Measurements from ENCODE around the gene ZNF362. TPM values are rescaled to one million over a fixed set of nuclear protein-coding genes. Genes with fewer than 3 reads are reported as not detected.

The ZNF362 gene
- total and polyA plus RNA-seq, 2 of the 13 experiments (the other 11 are each of a cell fraction or from before 2014, with no cell fraction given) = 8.3 to 14.2 TPM

DNA sequence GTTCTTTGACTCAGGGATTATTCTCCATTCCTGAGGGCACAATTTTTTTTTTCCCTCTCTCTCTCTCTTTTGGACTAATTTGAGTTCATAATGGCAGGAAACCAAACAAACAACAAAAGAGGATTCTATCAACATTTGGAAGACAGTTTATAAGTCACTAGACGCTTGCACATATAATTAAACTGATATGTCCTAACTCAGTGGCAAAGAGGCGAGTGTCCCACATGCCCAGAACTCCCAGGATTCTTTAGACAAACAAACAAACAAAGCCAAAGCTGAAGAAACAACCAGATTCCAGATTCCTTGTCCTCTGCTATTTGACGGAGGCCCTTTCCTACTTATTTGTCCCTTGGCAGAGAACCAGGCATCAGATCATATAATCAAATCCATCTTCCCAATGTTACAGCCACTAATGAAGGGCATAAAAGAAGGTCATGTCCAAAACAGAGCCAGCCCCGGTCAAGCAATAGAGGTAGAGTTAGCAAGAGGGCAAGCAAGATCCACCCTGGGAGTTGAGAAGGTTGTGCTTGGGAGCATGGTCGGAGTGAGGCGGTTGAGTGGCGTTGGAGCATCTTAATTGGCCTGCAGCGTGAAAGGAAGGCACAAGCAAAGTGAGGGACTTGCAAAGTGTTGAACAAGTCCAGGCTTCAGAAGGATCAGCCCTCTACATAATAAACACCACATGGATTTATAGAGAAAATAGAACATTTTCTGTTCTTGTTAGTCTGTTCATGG, 30.3 kb downstream of the ZNF362 start:
- no peaks in the 10 kb centered on the region for H4K20me1 ChIP-seq (ENCODE audit: insufficient read depth, low read length)
- no peak overlapping the region for H3K4me2 ChIP-seq (ENCODE audit: low read depth, low read length)
- ATAC-seq (no peak), DNase-seq (ENCODE audit: low spot score) (no peak), FAIRE-seq (no peak)
- H3K79me2 ChIP-seq (ENCODE audit: insufficient read depth, low read length) = no peaks in the 10 kb centered on the region
- intact Hi-C loops (cut with micrococcal nuclease; ENCODE audit: unreplicated experiment) (no loop called here), in situ Hi-C loops (cut with HindIII; ENCODE audit: extremely low pct_ligation_motif_present, low pct_unique_long_range_greater_than_20kb) (no loop called here)
- no peak for TF ChIP-seq ZNF841 (CRISPR knock-in tag; IDR thresholded peaks at IDR 0.05; ENCODE audit: borderline replicate concordance)
- TF ChIP-seq JUND (CRISPR knock-in tag; IDR thresholded peaks at IDR 0.05) = no peak
- no peak overlapping the region for H3K27ac ChIP-seq (ENCODE audit: extremely low read length, insufficient read depth, low read length)
- ChIA-PET CTCF (ENCODE audit: low intra/inter-chr PET ratio, low total read pairs) (no interaction called here), POLR2A (no interaction called here)
- H3K9ac ChIP-seq (ENCODE audit: insufficient read depth, low read depth, low read length) = no peak overlapping the region
- WGBS (ENCODE audit: low lambda C conversion rate) = 97% methylated on average over 8 of the region's 8 CpGs
- peaks cover 9 to 33% of the 10 kb centered on the region in 2 experiments for H3K36me3 ChIP-seq (replicated peaks in 1 of 2; ENCODE audit: control insufficient read depth in 1 of 2, insufficient read depth in 2 of 2, low read length in 2 of 2)
- H3K4me3 ChIP-seq (replicated peaks in 1 of 3; ENCODE audit: insufficient read depth in 1 of 3, low read depth in 2 of 3, low read length in 3 of 3) = no peak overlapping the region
- no peaks in the 10 kb centered on the region; the same call in 1 of the 2 replicates for H3K4me1 ChIP-seq (ENCODE audit: insufficient read depth, low read length)
- no peaks in the 10 kb centered on the region for H3K27me3 ChIP-seq (ENCODE audit: control insufficient read depth in 1 of 2, insufficient read depth in 2 of 2, low read length in 2 of 2)
- H2AFZ ChIP-seq (ENCODE audit: low read length) = no peak overlapping the region
- no TSS peak for BruUV-seq (replicated peaks)
- no peaks in the 10 kb centered on the region for H3K9me3 ChIP-seq (ENCODE audit: low read length)

DNA sequence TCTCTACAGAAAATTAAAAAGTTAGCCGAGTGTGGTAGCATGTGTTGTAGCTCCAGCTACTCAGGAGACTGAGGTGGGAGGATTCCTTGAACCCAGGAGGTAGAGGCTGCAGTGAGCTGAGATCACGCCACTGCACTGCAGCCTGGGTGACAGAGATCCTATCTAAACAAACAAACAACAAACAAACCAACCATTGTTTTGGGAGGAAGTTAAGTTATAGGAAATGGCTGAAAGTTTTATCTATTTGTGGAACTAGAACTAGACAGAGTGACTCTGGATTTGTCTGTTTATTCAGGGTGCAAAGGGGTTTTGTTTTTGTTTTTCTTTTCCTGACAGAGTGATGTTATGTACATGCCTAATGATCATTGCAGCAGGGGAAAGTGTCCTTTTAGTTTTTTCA, 31.0 kb downstream of the ZNF362 start:
- ATAC-seq = no peak
- no peaks in the 10 kb centered on the region; the same call in 1 of the 2 replicates for H3K4me1 ChIP-seq (ENCODE audit: insufficient read depth, low read length)
- H3K9me3 ChIP-seq (ENCODE audit: low read length) = no peaks in the 10 kb centered on the region
- H4K20me1 ChIP-seq (ENCODE audit: insufficient read depth, low read length) = no peaks in the 10 kb centered on the region
- intact Hi-C loops (cut with micrococcal nuclease; ENCODE audit: unreplicated experiment) = no loop called here
- no peak overlapping the region for H3K27ac ChIP-seq (ENCODE audit: extremely low read length, insufficient read depth, low read length)
- no peak for DNase-seq (ENCODE audit: low spot score)
- H3K36me3 ChIP-seq (replicated peaks in 1 of 2; ENCODE audit: control insufficient read depth in 1 of 2, insufficient read depth in 2 of 2, low read length in 2 of 2) = peaks cover 5 to 28% of the 10 kb centered on the region in 2 experiments; a peak in 4 of 5 replicates
- in situ Hi-C loops (cut with HindIII; ENCODE audit: extremely low pct_ligation_motif_present, low pct_unique_long_range_greater_than_20kb) = no loop called here
- POLR2A ChIA-PET = no interaction called here
- H3K4me2 ChIP-seq (ENCODE audit: low read depth, low read length) = no peak overlapping the region
- WGBS (ENCODE audit: low lambda C conversion rate) = 87% methylated on average over 2 of the region's 2 CpGs
- H3K27me3 ChIP-seq (ENCODE audit: control insufficient read depth in 1 of 2, insufficient read depth in 2 of 2, low read length in 2 of 2) = no peaks in the 10 kb centered on the region
- H3K4me3 ChIP-seq (replicated peaks in 1 of 3; ENCODE audit: insufficient read depth in 1 of 3, low read depth in 2 of 3, low read length in 3 of 3) = no peak overlapping the region
- no peak overlapping the region for H2AFZ ChIP-seq (ENCODE audit: low read length)
- FAIRE-seq = no peak
- CTCF ChIA-PET (ENCODE audit: low intra/inter-chr PET ratio, low total read pairs) = no interaction called here
- BruUV-seq (replicated peaks) = no TSS peak
- no peaks in the 10 kb centered on the region for H3K79me2 ChIP-seq (ENCODE audit: insufficient read depth, low read length)
- H3K9ac ChIP-seq (ENCODE audit: insufficient read depth, low read depth, low read length) = no peak overlapping the region
- TF ChIP-seq, protein P1, sequence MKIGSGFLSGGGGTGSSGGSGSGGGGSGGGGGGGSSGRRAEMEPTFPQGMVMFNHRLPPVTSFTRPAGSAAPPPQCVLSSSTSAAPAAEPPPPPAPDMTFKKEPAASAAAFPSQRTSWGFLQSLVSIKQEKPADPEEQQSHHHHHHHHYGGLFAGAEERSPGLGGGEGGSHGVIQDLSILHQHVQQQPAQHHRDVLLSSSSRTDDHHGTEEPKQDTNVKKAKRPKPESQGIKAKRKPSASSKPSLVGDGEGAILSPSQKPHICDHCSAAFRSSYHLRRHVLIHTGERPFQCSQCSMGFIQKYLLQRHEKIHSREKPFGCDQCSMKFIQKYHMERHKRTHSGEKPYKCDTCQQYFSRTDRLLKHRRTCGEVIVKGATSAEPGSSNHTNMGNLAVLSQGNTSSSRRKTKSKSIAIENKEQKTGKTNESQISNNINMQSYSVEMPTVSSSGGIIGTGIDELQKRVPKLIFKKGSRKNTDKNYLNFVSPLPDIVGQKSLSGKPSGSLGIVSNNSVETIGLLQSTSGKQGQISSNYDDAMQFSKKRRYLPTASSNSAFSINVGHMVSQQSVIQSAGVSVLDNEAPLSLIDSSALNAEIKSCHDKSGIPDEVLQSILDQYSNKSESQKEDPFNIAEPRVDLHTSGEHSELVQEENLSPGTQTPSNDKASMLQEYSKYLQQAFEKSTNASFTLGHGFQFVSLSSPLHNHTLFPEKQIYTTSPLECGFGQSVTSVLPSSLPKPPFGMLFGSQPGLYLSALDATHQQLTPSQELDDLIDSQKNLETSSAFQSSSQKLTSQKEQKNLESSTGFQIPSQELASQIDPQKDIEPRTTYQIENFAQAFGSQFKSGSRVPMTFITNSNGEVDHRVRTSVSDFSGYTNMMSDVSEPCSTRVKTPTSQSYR (CRISPR knock-in tag; IDR thresholded peaks at IDR 0.05; ENCODE audit: borderline replicate concordance) = no peak
- TF ChIP-seq MAZ (IDR thresholded peaks at IDR 0.05; ENCODE audit: borderline replicate concordance, low read depth, low read length) (no peak), MAZ (CRISPR knock-in tag; IDR thresholded peaks at IDR 0.05; ENCODE audit: low read depth) (no peak), USF2 (IDR thresholded peaks at IDR 0.05; ENCODE audit: low read depth, low read length) (no peak), USF2 (CRISPR knock-in tag; IDR thresholded peaks at IDR 0.05; ENCODE audit: borderline replicate concordance) (no peak), CEBPB (IDR thresholded peaks at IDR 0.05; ENCODE audit: borderline replicate concordance, low read depth, low read length) (no peak), ZNF737 (CRISPR knock-in tag; IDR thresholded peaks at IDR 0.05; ENCODE audit: borderline replicate concordance) (no peak)
- TF ChIP-seq, protein P2, sequence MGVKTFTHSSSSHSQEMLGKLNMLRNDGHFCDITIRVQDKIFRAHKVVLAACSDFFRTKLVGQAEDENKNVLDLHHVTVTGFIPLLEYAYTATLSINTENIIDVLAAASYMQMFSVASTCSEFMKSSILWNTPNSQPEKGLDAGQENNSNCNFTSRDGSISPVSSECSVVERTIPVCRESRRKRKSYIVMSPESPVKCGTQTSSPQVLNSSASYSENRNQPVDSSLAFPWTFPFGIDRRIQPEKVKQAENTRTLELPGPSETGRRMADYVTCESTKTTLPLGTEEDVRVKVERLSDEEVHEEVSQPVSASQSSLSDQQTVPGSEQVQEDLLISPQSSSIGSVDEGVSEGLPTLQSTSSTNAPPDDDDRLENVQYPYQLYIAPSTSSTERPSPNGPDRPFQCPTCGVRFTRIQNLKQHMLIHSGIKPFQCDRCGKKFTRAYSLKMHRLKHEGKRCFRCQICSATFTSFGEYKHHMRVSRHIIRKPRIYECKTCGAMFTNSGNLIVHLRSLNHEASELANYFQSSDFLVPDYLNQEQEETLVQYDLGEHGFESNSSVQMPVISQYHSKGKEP (CRISPR knock-in tag; IDR thresholded peaks at IDR 0.05) = no peak

Measured in HepG2 (cell line).